ENCODE data around the gene PLEKHB1. TPM values are rescaled to one million over a fixed set of nuclear protein-coding genes. Genes with fewer than 3 reads are reported as not detected.

Gene PLEKHB1
- total and polyA plus RNA-seq, 4 donors: 0.75 to 1.4 (median 1.1) TPM

DNA sequence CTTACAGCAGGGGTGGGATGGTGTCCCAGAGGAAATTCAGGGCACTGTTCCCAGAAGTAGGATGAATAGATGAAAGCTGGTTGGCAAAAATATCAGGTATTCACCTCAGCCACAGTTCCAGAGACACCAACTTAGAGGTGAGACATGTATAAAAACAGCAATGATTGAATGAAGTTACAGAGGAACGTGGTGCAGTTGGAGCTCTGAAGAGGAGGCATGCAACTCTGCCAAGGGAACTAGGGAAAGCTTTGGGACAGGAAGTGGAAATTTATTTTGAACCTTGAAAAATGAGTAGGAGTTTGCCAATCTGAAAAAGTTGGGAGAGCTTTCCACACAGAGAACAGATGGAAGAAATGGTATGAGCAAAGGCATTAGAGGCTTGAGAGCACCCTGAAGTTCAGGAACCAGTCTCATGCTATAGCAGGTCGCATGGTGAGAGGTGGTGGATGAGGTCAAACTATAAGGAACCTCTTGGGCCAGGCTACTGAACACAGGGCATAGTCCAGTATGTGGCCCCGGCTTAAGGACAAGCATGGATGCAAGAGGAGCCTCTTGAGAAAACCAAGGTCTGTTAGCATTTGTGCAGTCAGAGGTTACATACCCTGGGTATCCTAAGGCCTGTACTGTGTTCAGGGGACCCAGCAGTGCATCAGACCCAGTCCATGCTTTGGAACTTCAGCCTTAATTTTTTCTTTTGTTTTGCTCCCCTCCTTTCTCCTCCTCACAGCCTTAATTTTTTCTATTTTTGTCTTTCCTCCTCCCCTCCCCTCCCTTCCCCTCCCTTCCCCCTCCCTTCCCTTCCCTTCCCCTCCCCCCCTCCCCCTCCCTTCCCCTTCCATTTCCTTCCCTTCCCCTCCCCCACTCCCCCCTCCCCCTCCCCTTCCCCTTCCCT is 17.5 kb downstream of the PLEKHB1 start:
- H3K9me3 ChIP-seq (ENCODE audit: control insufficient read depth in 4 of 4, low read length in 3 of 4): no peaks in the 10 kb centered on the region
- no peak for TF ChIP-seq TAF1 (conservative IDR thresholded peaks at IDR 0.05)
- TF ChIP-seq FOXA1 (IDR thresholded peaks at IDR 0.05): no peak
- TF ChIP-seq YY1 (IDR thresholded peaks at IDR 0.05): no peak
- TF ChIP-seq EGR1 (IDR thresholded peaks at IDR 0.05; ENCODE audit: low read depth in 2 of 2): no peak
- no peak for TF ChIP-seq RAD21 (IDR thresholded peaks at IDR 0.05)
- TF ChIP-seq FOXA2 (IDR thresholded peaks at IDR 0.05): no peak
- TF ChIP-seq, protein P1, sequence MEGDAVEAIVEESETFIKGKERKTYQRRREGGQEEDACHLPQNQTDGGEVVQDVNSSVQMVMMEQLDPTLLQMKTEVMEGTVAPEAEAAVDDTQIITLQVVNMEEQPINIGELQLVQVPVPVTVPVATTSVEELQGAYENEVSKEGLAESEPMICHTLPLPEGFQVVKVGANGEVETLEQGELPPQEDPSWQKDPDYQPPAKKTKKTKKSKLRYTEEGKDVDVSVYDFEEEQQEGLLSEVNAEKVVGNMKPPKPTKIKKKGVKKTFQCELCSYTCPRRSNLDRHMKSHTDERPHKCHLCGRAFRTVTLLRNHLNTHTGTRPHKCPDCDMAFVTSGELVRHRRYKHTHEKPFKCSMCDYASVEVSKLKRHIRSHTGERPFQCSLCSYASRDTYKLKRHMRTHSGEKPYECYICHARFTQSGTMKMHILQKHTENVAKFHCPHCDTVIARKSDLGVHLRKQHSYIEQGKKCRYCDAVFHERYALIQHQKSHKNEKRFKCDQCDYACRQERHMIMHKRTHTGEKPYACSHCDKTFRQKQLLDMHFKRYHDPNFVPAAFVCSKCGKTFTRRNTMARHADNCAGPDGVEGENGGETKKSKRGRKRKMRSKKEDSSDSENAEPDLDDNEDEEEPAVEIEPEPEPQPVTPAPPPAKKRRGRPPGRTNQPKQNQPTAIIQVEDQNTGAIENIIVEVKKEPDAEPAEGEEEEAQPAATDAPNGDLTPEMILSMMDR (IDR thresholded peaks at IDR 0.05; ENCODE audit: low read depth, low read length, missing input control): no peak
- no peak for TF ChIP-seq NR2F2 (IDR thresholded peaks at IDR 0.05)
- TF ChIP-seq GABPA (IDR thresholded peaks at IDR 0.05 in 1 of 2, conservative IDR thresholded peaks at IDR 0.05 in 1 of 2): no peak
- no peak for TF ChIP-seq RXRA (IDR thresholded peaks at IDR 0.05)
- TF ChIP-seq SP1 (IDR thresholded peaks at IDR 0.05): no peak
- TF ChIP-seq, protein P2, sequence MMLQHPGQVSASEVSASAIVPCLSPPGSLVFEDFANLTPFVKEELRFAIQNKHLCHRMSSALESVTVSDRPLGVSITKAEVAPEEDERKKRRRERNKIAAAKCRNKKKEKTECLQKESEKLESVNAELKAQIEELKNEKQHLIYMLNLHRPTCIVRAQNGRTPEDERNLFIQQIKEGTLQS (IDR thresholded peaks at IDR 0.05): no peak
- H3K27ac ChIP-seq (ENCODE audit: low read depth in 1 of 2, low read length in 2 of 2): no peak overlapping the region
- H3K27me3 ChIP-seq (ENCODE audit: control insufficient read depth in 4 of 4, insufficient read depth in 4 of 4, low read length in 3 of 4): no peaks in the 10 kb centered on the region
- no peak for DNase-seq (ENCODE audit: low spot score)
- no peaks in the 10 kb centered on the region for H3K36me3 ChIP-seq (ENCODE audit: control insufficient read depth in 4 of 4, insufficient read depth in 3 of 4, low read depth in 1 of 4, low read length in 3 of 4)
- peaks cover 2 to 11% (median 5%) of the 10 kb centered on the region in 4 donors for H3K4me1 ChIP-seq (ENCODE audit: control insufficient read depth in 4 of 4, insufficient read depth in 4 of 4, low read length in 3 of 4)
- H3K4me3 ChIP-seq (ENCODE audit: low read depth in 1 of 3, low read length in 3 of 3): no peak overlapping the region
- no peak overlapping the region for H3K9ac ChIP-seq (ENCODE audit: low read depth in 1 of 2, low read length in 2 of 2)
- 80% methylated on average over 3 of the region's 3 CpGs for WGBS

DNA sequence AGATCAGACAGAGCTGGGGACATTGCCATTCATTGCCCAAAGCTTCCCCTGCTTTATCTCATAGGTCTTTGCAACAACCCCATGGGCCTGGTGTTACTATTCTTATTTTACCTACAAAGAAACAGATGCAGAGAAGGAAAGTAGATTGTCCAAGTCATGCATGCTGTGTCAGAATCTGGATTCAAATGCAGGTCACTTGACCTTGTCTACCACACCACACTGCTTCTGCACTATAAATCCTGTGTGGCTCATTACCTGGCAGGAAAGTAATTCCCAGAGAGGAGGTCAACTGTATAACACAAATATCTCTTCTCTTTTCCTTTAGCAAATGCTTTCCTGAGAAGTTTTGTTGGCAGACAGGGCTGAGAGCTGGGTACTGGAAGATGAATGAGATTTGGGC is 18.5 kb downstream of the PLEKHB1 start:
- no peak for DNase-seq (ENCODE audit: low spot score)
- H3K9me3 ChIP-seq (ENCODE audit: control insufficient read depth in 4 of 4, low read length in 3 of 4): no peaks in the 10 kb centered on the region
- TF ChIP-seq, protein P3, sequence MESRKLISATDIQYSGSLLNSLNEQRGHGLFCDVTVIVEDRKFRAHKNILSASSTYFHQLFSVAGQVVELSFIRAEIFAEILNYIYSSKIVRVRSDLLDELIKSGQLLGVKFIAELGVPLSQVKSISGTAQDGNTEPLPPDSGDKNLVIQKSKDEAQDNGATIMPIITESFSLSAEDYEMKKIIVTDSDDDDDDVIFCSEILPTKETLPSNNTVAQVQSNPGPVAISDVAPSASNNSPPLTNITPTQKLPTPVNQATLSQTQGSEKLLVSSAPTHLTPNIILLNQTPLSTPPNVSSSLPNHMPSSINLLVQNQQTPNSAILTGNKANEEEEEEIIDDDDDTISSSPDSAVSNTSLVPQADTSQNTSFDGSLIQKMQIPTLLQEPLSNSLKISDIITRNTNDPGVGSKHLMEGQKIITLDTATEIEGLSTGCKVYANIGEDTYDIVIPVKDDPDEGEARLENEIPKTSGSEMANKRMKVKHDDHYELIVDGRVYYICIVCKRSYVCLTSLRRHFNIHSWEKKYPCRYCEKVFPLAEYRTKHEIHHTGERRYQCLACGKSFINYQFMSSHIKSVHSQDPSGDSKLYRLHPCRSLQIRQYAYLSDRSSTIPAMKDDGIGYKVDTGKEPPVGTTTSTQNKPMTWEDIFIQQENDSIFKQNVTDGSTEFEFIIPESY (IDR thresholded peaks at IDR 0.05): no peak
- TF ChIP-seq TAF1 (conservative IDR thresholded peaks at IDR 0.05): no peak
- TF ChIP-seq HNF4G (IDR thresholded peaks at IDR 0.05): no peak
- no peak for TF ChIP-seq RXRA (IDR thresholded peaks at IDR 0.05)
- TF ChIP-seq YY1 (IDR thresholded peaks at IDR 0.05): no peak
- TF ChIP-seq EGR1 (IDR thresholded peaks at IDR 0.05; ENCODE audit: low read depth in 2 of 2): no peak
- TF ChIP-seq, protein P4, sequence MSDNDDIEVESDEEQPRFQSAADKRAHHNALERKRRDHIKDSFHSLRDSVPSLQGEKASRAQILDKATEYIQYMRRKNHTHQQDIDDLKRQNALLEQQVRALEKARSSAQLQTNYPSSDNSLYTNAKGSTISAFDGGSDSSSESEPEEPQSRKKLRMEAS (IDR thresholded peaks at IDR 0.05): no peak
- no peak for TF ChIP-seq SP1 (IDR thresholded peaks at IDR 0.05)
- TF ChIP-seq, protein P1 (IDR thresholded peaks at IDR 0.05; ENCODE audit: low read depth, low read length, missing input control): no peak
- TF ChIP-seq, protein P2 (IDR thresholded peaks at IDR 0.05): no peak
- TF ChIP-seq HNF4A (conservative IDR thresholded peaks at IDR 0.05): no peak
- TF ChIP-seq RAD21 (IDR thresholded peaks at IDR 0.05): no peak
- TF ChIP-seq FOXA1 (IDR thresholded peaks at IDR 0.05): no peak
- TF ChIP-seq NR2F2 (IDR thresholded peaks at IDR 0.05): no peak
- no peaks in the 10 kb centered on the region for H3K36me3 ChIP-seq (ENCODE audit: control insufficient read depth in 4 of 4, insufficient read depth in 3 of 4, low read depth in 1 of 4, low read length in 3 of 4)
- no peak overlapping the region for H3K9ac ChIP-seq (ENCODE audit: low read depth in 1 of 2, low read length in 2 of 2)
- H3K27me3 ChIP-seq (ENCODE audit: control insufficient read depth in 4 of 4, insufficient read depth in 4 of 4, low read length in 3 of 4): no peaks in the 10 kb centered on the region
- peaks cover 2 to 11% (median 5%) of the 10 kb centered on the region in 4 donors for H3K4me1 ChIP-seq (ENCODE audit: control insufficient read depth in 4 of 4, insufficient read depth in 4 of 4, low read length in 3 of 4)
- no peak overlapping the region for H3K27ac ChIP-seq (ENCODE audit: low read depth in 1 of 2, low read length in 2 of 2)
- no peak overlapping the region for H3K4me3 ChIP-seq (ENCODE audit: low read depth in 1 of 3, low read length in 3 of 3)
